Raji (cell line): ENCODE data around the gene PSMG4.

Experiments used
- POLR2A ChIP-seq: IDR thresholded peaks from 2 replicates; pipeline ENCODE4 v1.6.1; 2011; ENCODE audit warnings: low read depth, low read length, control low read depth; ENCODE audit not compliant: insufficient read depth

The PSMG4 gene

DNA sequence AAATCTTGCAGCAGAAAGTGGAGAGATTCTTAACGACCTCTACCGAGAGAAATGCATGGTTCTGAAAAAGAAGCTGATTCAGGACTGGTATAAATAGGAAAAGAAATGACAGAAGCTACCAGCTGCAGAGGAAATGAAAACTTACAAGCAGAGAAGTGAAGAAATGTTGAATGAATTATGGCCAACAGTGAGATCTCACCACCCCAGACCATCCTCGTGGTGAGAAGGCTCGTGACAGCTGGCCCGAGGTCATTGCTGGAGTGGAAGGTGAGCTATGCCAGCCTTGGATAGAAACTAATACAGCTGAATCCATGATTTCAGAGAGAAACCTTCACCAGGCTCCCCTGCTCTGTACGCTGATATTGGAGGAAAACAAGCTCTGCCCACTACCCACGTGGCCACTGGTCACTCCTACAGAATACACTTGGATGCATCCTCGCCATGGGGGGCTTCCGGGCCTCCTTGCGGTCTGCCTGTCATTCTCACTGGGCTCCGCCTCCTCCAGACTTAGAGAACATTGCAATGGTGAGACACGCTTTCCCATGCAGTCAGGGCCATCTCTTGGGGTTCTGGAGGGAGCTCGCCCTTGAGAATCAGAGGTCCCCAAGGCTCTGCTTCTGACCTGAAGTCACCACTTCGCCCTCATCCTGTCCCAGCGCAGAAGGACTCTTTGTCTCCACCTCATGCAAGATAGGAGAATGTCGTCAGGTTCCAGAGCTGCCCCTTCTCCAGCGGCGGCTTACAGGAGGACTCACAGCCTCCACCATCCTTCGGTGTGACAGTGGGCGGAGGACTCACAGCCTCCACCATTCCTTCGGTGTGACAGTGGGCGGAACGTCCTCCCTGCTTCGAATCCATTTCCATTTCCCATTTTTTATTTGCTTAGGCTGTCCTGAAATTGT is 20.7 kb upstream of the PSMG4 start:
- no peak for TF ChIP-seq POLR2A

- no peak for TF ChIP-seq POLR2A
Measured at GRCh38 chr6:3239110-3239830, 19.5 kb upstream of the PSMG4 start.

DNA sequence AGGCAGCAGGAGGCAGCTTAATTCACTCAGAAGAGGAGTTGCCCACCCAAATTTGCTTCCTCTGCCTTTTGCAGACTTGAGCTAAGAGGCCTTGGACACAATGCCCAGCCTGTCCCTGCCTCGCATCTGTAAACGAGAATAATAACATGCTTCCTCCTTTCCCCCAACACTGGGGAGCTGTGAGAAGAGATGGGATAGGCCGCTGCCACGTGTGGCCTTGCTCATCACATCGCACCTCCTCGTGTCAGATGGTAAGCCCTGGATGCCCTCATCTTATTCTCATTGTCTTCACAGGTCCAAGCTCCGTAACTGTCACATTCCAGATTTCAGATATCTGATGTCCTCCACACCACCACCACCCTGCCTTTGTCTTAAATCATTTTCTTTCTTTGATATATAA is 18.2 kb upstream of the PSMG4 start:
- no peak for TF ChIP-seq POLR2A

DNA sequence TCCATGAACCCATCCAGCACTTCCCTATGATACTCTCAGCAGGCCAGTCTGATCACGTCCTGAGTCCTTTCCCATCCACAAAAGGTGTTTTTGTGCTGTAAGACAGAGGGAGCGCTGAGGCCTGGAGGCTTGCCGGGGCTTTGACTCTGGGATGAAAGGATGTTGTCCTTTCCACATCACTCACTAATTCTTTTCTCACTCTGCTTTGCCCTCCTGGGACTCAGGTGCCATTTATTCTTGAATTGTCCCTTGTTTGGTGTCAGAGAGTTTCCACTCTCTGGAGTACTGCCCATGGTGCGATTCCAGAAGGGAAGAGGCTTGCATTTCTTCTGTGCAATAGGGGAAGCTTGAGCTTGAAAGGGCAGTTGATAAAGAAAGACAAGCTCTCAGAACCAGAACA is 16.0 kb upstream of the PSMG4 start:
- no peak for TF ChIP-seq POLR2A

DNA sequence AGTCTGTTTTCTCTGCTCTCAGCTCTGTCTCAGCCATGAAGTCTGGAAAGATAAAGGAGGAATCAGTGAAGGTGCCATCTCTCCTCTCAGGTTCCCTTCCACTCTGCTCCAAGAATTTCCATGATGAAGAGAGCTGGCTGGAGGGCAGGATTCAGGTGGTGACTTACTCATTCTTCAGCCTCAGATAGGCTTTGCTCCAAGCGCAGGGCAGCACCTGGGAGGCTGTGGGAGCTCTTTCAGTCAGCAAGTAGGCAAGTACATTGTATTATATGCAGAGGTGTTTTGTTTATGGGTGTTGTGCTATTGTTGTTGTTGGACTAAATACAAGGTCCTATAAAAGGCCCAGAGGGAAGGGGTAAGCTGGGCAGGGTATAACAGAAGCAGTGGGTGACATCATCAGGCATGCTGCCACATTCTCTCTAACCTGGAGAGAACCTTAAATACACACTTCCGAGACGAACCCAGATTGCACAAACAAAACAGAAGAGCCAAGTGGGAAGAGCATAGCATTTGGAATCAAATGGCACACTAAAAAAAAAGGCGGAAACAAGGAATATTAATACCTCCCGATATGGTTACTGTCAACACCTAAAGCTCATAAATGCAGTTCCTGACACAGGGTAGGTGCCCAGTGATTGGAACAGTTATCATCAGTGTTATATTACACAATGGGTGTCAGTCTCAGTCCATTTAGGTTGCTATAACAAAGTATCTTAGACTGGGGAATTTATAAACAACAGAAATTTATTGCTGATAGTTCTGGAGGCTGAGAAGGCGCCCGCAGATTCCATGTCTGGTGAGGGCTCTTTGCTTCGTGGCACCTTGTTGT is 14.5 kb upstream of the PSMG4 start:
- no peak for TF ChIP-seq POLR2A

- TF ChIP-seq POLR2A = no peak
Measured at GRCh38 chr6:3245216-3245615, 13.5 kb upstream of the PSMG4 start.

DNA sequence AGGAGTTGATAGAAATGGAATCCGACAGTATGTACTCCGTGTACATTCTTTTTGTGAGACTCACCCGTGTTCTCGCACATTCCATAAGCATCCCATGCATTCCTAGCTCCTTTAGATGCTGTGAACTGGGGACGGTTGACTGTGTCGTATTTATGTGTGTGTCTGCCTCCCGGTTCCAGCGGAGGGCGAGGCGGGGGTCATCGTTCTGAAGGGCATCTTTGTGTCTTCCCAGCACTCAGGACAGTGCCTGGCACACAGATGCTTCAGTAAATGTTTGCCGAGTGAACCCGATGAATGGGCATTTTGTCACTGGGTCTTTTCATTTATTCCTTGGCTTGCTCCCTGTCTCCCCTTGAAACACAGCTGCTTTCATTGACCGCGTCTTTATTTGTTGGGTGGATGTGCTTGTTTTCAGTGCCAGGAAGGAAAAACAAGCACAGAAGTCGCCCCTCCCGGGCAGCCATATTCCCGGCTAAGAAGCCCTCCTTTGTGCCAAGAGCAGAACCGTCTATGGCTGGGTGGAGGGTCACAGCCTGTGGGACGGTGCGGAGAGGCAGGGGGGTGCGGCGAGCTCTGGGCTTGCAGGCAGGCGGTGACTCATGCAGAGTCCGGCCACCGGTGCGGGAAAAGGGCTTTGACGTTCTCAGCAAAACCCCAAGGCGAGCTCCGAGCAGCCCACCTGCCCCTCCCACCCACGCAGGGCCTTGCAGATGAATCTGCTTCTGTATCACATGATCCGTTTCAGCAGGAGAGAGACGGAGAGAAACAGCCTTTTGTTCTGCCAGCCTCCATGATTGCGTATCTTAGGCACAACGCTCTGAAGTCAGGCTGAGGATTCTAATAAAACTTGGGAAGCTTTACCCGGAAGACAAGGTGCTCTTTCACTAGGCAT is 11.2 kb upstream of the PSMG4 start:
- TF ChIP-seq POLR2A = no peak

DNA sequence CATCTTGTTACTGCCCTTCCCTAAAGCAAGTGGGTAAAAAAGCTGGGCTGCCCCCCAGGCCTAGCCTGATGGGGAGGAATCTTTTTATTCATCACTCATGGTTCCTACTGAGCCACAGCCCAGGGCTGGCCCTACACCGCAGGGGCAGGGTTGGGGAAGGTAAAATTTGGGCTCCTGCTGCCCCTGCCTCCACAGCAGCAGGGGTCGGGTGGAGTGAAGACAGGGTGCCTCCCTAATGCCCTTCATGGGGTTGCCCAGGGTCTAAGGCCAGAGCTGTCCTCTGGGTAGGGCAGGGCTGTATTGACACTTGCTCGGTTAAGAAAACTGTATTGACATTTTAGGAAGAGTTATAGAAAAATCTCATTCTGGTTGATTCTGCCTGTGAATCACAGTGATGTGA is 8.9 kb upstream of the PSMG4 start:
- TF ChIP-seq POLR2A = no peak

DNA sequence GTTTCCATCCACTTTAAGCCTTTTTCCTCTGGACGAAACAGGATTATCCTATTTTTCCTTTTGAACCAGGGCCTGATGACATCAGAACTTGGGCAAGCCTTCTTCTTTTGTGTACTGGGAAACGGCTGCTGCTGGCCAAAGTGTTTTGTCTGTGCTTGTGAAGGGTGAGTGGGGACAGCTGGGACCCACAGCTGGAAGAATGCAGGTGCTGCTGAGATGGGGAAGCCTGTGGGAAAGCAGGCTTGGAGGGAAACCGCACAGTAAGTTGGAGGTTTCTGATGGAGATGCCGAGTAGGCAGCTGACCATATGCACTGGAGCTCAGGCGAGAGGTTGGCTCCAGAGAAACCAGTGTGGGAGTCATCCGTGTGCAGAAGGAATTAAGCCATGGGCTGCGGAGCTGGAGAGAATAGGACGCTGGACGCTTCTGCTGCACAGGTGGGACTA is 8.5 kb upstream of the PSMG4 start:
- TF ChIP-seq POLR2A = no peak

DNA sequence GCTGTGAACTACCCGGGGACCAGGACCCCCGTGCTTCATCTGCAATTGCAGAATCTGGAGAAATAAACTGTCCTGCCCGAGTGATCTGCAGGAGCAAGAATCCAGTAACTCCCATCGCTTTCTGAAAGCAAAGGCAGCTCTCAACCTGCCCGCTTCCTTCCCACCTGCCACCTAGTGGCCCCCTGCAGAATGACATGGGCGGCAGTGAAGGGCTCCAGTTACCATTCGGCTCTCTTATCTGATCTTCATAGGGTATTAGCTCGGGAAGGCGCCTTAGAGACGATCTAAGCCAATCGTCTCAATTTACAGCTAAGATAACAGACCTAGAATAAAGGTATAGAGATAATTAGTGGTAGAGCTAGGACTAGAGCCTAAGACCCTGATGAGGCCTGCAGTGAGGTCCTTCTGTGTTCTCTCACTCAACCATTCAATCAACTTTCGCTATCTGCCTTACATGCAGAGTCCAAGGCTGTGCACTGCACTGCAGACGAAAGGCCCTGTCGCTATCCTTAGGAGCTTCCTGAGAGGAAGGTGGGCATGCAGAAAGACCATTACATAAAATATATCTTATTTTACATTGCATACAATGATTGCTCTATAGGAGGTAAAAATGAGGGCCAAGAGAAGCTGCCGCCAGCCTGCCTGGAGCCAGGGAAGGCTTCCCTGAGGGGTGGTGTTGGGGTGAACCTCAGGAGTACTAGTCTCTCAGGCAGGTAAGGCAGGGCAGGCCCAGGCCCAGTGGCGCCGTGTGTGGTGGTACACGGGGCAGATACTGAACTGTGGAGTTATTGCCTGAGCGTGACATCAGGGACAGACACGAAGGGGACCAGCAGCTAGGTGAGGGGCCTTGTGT is 7.1 kb upstream of the PSMG4 start:
- TF ChIP-seq POLR2A = no peak

- no peak for TF ChIP-seq POLR2A
Measured at GRCh38 chr6:3252369-3252768, 6.4 kb upstream of the PSMG4 start.

- no peak for TF ChIP-seq POLR2A
Measured at GRCh38 chr6:3252861-3253596, 5.7 kb upstream of the PSMG4 start.

GRCh38 chr6:3253597-3253961 is 5.2 kb upstream of the PSMG4 start:
- no peak for TF ChIP-seq POLR2A
